Stimulated activated naive CD8-positive, alpha-beta T cell treated with anti-CD3 and anti-CD28 coated beads, Interleukin-15, Interleukin-2, amounts not matched to agents 100 ng/mL and 50 ng/mL, for 24 hours (primary cell): ENCODE measurements around the gene SAA2.
"Not testable (repeated sequence)": the region's sequence is repeated elsewhere in the genome, so short reads cannot be mapped to it uniquely, and the experiment has no call there.

Source experiments
- H3K27ac Mint-ChIP-seq: one replicate; pipeline ENCODE4 v1.8.0; 2021; ENCODE audit warnings: mild to moderate bottlenecking, mixed read lengths
- H3K27me3 Mint-ChIP-seq: one replicate; pipeline ENCODE4 v1.8.0; 2021; ENCODE audit warnings: mixed read lengths
- H3K36me3 Mint-ChIP-seq: one replicate; pipeline ENCODE4 v1.8.0; 2021; ENCODE audit warnings: low read depth, mixed read lengths
- H3K4me1 Mint-ChIP-seq: one replicate; pipeline ENCODE4 v1.8.0; 2021; ENCODE audit warnings: low read depth, mixed read lengths
- H3K4me3 Mint-ChIP-seq: one replicate; pipeline ENCODE4 v1.8.0; 2021; ENCODE audit warnings: mild to moderate bottlenecking, mixed read lengths
- H3K9me3 Mint-ChIP-seq: one replicate; pipeline ENCODE4 v1.8.0; 2021; ENCODE audit warnings: mixed read lengths

SAA2 gene

GRCh38 chr11:18235394-18236334 lies 12.8 kb downstream of the SAA2 start:
- Mint-ChIP-seq H3K36me3 (no peaks in the 10 kb centered on the region), H3K4me3 (no peak overlapping the region), H3K9me3 (no peaks in the 10 kb centered on the region), H3K27ac (no peak overlapping the region), H3K4me1 (no peaks in the 10 kb centered on the region), H3K27me3 (peaks cover 46% of the 10 kb centered on the region)

GRCh38 chr11:18233912-18234311 lies 14.6 kb downstream of the SAA2 start:
- H3K4me3 Mint-ChIP-seq: no peak overlapping the region
- H3K27me3 Mint-ChIP-seq: peaks cover 35% of the 10 kb centered on the region
- H3K4me1 Mint-ChIP-seq: no peaks in the 10 kb centered on the region
- H3K36me3 Mint-ChIP-seq: no peaks in the 10 kb centered on the region
- no peaks in the 10 kb centered on the region for H3K9me3 Mint-ChIP-seq
- no peak overlapping the region for H3K27ac Mint-ChIP-seq

GRCh38 chr11:18230859-18231258 lies 17.6 kb downstream of the SAA2 start:
- Mint-ChIP-seq H3K27ac (no peak overlapping the region), H3K9me3 (no peaks in the 10 kb centered on the region), H3K4me3 (no peak overlapping the region), H3K4me1 (no peaks in the 10 kb centered on the region), H3K27me3 (peaks cover 18% of the 10 kb centered on the region), H3K36me3 (no peaks in the 10 kb centered on the region)

- no peak overlapping the region for H3K4me3 Mint-ChIP-seq
- peaks cover 20% of the 10 kb centered on the region for H3K27me3 Mint-ChIP-seq
- no peaks in the 10 kb centered on the region for H3K9me3 Mint-ChIP-seq
- no peaks in the 10 kb centered on the region for H3K4me1 Mint-ChIP-seq
- H3K36me3 Mint-ChIP-seq: no peaks in the 10 kb centered on the region
- no peak overlapping the region for H3K27ac Mint-ChIP-seq
These were observed 19.0 kb downstream of the SAA2 start for GRCh38 chr11:18229501-18229900.

- Mint-ChIP-seq H3K27ac (no peak overlapping the region), H3K9me3 (no peaks in the 10 kb centered on the region), H3K36me3 (no peaks in the 10 kb centered on the region), H3K4me1 (no peaks in the 10 kb centered on the region), H3K4me3 (no peak overlapping the region), H3K27me3 (peaks cover 8% of the 10 kb centered on the region)
These were observed 22.6 kb downstream of the SAA2 start for GRCh38 chr11:18225913-18226312.

- Mint-ChIP-seq H3K27ac (no peak overlapping the region), H3K9me3 (no peaks in the 10 kb centered on the region), H3K4me1 (no peaks in the 10 kb centered on the region), H3K27me3 (peaks cover 8% of the 10 kb centered on the region), H3K4me3 (no peak overlapping the region), H3K36me3 (no peaks in the 10 kb centered on the region)
These were observed 24.7 kb downstream of the SAA2 start for GRCh38 chr11:18223591-18224387.

GRCh38 chr11:18222814-18223421 lies 25.6 kb downstream of the SAA2 start:
- no peak overlapping the region for H3K4me3 Mint-ChIP-seq
- no peak overlapping the region for H3K27ac Mint-ChIP-seq
- no peaks in the 10 kb centered on the region for H3K36me3 Mint-ChIP-seq
- peaks cover 8% of the 10 kb centered on the region for H3K27me3 Mint-ChIP-seq
- no peaks in the 10 kb centered on the region for H3K4me1 Mint-ChIP-seq
- no peaks in the 10 kb centered on the region for H3K9me3 Mint-ChIP-seq

- no peaks in the 10 kb centered on the region for H3K9me3 Mint-ChIP-seq
- peaks cover 11% of the 10 kb centered on the region for H3K27me3 Mint-ChIP-seq
- H3K4me3 Mint-ChIP-seq: no peak overlapping the region
- no peak overlapping the region for H3K27ac Mint-ChIP-seq
- no peaks in the 10 kb centered on the region for H3K4me1 Mint-ChIP-seq
- H3K36me3 Mint-ChIP-seq: no peaks in the 10 kb centered on the region
These were observed 27.1 kb downstream of the SAA2 start for GRCh38 chr11:18221274-18221876.

- H3K4me1 Mint-ChIP-seq: no peaks in the 10 kb centered on the region
- no peak overlapping the region for H3K4me3 Mint-ChIP-seq
- peaks cover 73% of the 10 kb centered on the region for H3K27me3 Mint-ChIP-seq
- no peaks in the 10 kb centered on the region for H3K36me3 Mint-ChIP-seq
- no peaks in the 10 kb centered on the region for H3K9me3 Mint-ChIP-seq
- no peak overlapping the region for H3K27ac Mint-ChIP-seq
These were observed 39.4 kb downstream of the SAA2 start for GRCh38 chr11:18209058-18209457.

GRCh38 chr11:18204771-18205170 lies 43.7 kb downstream of the SAA2 start:
- Mint-ChIP-seq H3K27me3 (peaks cover 67% of the 10 kb centered on the region), H3K36me3 (no peaks in the 10 kb centered on the region), H3K4me3 (no peak overlapping the region), H3K4me1 (no peaks in the 10 kb centered on the region), H3K27ac (no peak overlapping the region), H3K9me3 (no peaks in the 10 kb centered on the region)

GRCh38 chr11:18204220-18204619 lies 44.2 kb downstream of the SAA2 start:
- Mint-ChIP-seq H3K4me1 (no peaks in the 10 kb centered on the region), H3K27me3 (peaks cover 66% of the 10 kb centered on the region), H3K9me3 (no peaks in the 10 kb centered on the region), H3K4me3 (no peak overlapping the region), H3K27ac (no peak overlapping the region), H3K36me3 (no peaks in the 10 kb centered on the region)

- H3K36me3 Mint-ChIP-seq: no peaks in the 10 kb centered on the region
- H3K4me3 Mint-ChIP-seq: no peak overlapping the region
- H3K9me3 Mint-ChIP-seq: no peaks in the 10 kb centered on the region
- H3K27me3 Mint-ChIP-seq: peaks cover 66% of the 10 kb centered on the region
- H3K4me1 Mint-ChIP-seq: no peaks in the 10 kb centered on the region
- H3K27ac Mint-ChIP-seq: no peak overlapping the region
These were observed 44.7 kb downstream of the SAA2 start for GRCh38 chr11:18203723-18204122.

GRCh38 chr11:18197738-18198137 lies 50.7 kb downstream of the SAA2 start:
- H3K4me3 Mint-ChIP-seq, H3K36me3 Mint-ChIP-seq, H3K9me3 Mint-ChIP-seq, H3K4me1 Mint-ChIP-seq, H3K27ac Mint-ChIP-seq: not testable (repeated sequence)
- H3K27me3 Mint-ChIP-seq: peaks cover 29% of the 10 kb centered on the region

- Mint-ChIP-seq H3K36me3 (no peaks in the 10 kb centered on the region), H3K9me3 (no peaks in the 10 kb centered on the region), H3K27me3 (peaks cover 23% of the 10 kb centered on the region), H3K4me3 (no peak overlapping the region), H3K4me1 (no peaks in the 10 kb centered on the region), H3K27ac (no peak overlapping the region)
These were observed 51.9 kb downstream of the SAA2 start for GRCh38 chr11:18196532-18196931.
